A673 (cell line): ENCODE data around the gene FNDC3B. TPM values are rescaled to one million over a fixed set of nuclear protein-coding genes. Genes with fewer than 3 reads are reported as not detected.

Experiments
- BruUV-seq: library from RNA; stranded (reverse); fragments of 400-500 nt; replicated peaks from 2 replicates; lab custom pipeline; 2021; lab: Mats Ljungman, UMichigan
- CTCF ChIA-PET: fragments of 300-600 bp; sonication (Branson Sonifier 250); formaldehyde crosslinking; loops from one replicate; lab custom pipeline; 2022; ENCODE audit warnings: antibody characterized with exemption; lab: Charles Lee
- POLR2A ChIA-PET: fragments of 300-600 bp; sonication (Branson Sonifier 250); formaldehyde crosslinking; loops from one replicate; lab custom pipeline; 2022; ENCODE audit warnings: antibody characterized with exemption; ENCODE audit not compliant: low non-redundant PET; lab: Charles Lee
- DNase-seq: peaks from one replicate; pipeline ENCODE4 v3.0.0-alpha.2; 2015; ENCODE audit warnings: low spot score
- H3K27ac ChIP-seq: fragments of 200-600 bp; sonication (generic); 2 replicates; pipeline ENCODE4 v1.5.1; 2016; ENCODE audit warnings: mixed run types, low read depth, mild to moderate bottlenecking, mixed read lengths, antibody characterized with exemption, low read length; ENCODE audit not compliant: poor library complexity, severe bottlenecking
- H3K27me3 ChIP-seq: fragments of 200-600 bp; sonication (generic); replicated peaks from 2 replicates; pipeline ENCODE4 v1.6.1; 2017; ENCODE audit warnings: mixed run types, low read depth, mild to moderate bottlenecking, mixed read lengths, antibody characterized with exemption, low read length; ENCODE audit not compliant: insufficient read depth, poor library complexity
- H3K36me3 ChIP-seq: fragments of 200-600 bp; sonication (generic); 2 replicates; pipeline ENCODE4 v1.6.1; 2016; ENCODE audit warnings: mixed run types, mild to moderate bottlenecking, mixed read lengths, antibody characterized with exemption, low read length; ENCODE audit not compliant: insufficient read depth, poor library complexity, severe bottlenecking
- H3K4me1 ChIP-seq: fragments of 200-600 bp; sonication (generic); 2 replicates; pipeline ENCODE4 v1.6.1; 2017; ENCODE audit warnings: mixed run types, mild to moderate bottlenecking, mixed read lengths, antibody characterized with exemption, low read length; ENCODE audit not compliant: insufficient read depth, poor library complexity, severe bottlenecking
- H3K4me3 ChIP-seq: fragments of 200-600 bp; sonication (generic); 2 replicates; pipeline ENCODE4 v1.5.1; 2016; ENCODE audit warnings: low read depth, mixed run types, mild to moderate bottlenecking, mixed read lengths, low read length; ENCODE audit not compliant: poor library complexity, severe bottlenecking
- H3K9me3 ChIP-seq: fragments of 200-600 bp; sonication (generic); 2 replicates; pipeline ENCODE4 v1.6.1; 2016; ENCODE audit warnings: mixed run types, low read depth, mild to moderate bottlenecking, mixed read lengths, antibody characterized with exemption, low read length; ENCODE audit not compliant: poor library complexity, severe bottlenecking
- EZH2 ChIP-seq: fragments of 200-600 bp; sonication (generic); IDR thresholded peaks from 2 replicates; pipeline ENCODE4 v1.6.1; 2017; ENCODE audit warnings: borderline replicate concordance, low read depth, mild to moderate bottlenecking, mixed read lengths, antibody characterized with exemption, low read length; ENCODE audit not compliant: poor library complexity, severe bottlenecking
- intact Hi-C: fragments of 100-400 bp; cut with micrococcal nuclease; formaldehyde crosslinking; loops from one replicate; pipeline ENCODE4 v1.10.0; 2022; ENCODE audit not compliant: unreplicated experiment
- total RNA-seq: library from RNA; stranded (reverse); gene quantifications from 2 replicates; pipeline ENCODE4 v1.2.3, GENCODE V29; 2021
- TF ChIP-seq, protein P1 (sequence below): fragments of 300-800, 200-600 bp; sonication (generic); conservative IDR thresholded peaks from 2 replicates; pipeline ENCODE4 v1.5.1; 2017; ENCODE audit warnings: low read depth, mild to moderate bottlenecking, antibody characterized with exemption, low read length, moderate library complexity, mixed read lengths

FNDC3B gene
- total RNA-seq, 1 experiment from 2014 or later = 50.8 TPM

DNA sequence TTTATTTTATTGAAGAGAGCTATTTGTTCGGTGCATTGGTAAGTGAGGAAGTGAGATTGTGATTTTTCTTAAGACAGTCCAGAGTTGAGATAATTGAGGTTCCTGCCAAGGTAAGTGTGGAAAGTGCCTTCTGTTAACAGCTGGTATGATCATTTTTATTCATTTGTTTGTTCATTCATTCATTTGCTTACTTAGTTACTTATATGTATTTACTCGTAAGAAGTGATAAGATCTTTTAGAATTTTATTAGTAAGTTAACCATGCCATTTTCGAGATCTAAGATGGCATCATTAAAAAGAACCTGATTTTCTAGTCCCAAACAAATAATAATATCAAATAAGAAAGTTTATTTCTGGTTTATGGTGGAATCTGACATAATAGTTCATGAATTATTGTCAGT is 258.9 kb downstream of the FNDC3B start:
- H3K36me3 ChIP-seq = no peaks in the 10 kb centered on the region
- ChIA-PET CTCF (no interaction called here), POLR2A (no interaction called here)
- intact Hi-C loops = no loop called here
- no TSS peak for BruUV-seq
- no peaks in the 10 kb centered on the region for H3K27me3 ChIP-seq
- no peaks in the 10 kb centered on the region for H3K9me3 ChIP-seq
- no peak overlapping the region for H3K27ac ChIP-seq
- H3K4me1 ChIP-seq = peaks cover 6% of the 10 kb centered on the region
- TF ChIP-seq, protein P1, sequence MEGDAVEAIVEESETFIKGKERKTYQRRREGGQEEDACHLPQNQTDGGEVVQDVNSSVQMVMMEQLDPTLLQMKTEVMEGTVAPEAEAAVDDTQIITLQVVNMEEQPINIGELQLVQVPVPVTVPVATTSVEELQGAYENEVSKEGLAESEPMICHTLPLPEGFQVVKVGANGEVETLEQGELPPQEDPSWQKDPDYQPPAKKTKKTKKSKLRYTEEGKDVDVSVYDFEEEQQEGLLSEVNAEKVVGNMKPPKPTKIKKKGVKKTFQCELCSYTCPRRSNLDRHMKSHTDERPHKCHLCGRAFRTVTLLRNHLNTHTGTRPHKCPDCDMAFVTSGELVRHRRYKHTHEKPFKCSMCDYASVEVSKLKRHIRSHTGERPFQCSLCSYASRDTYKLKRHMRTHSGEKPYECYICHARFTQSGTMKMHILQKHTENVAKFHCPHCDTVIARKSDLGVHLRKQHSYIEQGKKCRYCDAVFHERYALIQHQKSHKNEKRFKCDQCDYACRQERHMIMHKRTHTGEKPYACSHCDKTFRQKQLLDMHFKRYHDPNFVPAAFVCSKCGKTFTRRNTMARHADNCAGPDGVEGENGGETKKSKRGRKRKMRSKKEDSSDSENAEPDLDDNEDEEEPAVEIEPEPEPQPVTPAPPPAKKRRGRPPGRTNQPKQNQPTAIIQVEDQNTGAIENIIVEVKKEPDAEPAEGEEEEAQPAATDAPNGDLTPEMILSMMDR = no peak
- TF ChIP-seq EZH2 = no peak
- DNase-seq = no peak
- no peak overlapping the region for H3K4me3 ChIP-seq

DNA sequence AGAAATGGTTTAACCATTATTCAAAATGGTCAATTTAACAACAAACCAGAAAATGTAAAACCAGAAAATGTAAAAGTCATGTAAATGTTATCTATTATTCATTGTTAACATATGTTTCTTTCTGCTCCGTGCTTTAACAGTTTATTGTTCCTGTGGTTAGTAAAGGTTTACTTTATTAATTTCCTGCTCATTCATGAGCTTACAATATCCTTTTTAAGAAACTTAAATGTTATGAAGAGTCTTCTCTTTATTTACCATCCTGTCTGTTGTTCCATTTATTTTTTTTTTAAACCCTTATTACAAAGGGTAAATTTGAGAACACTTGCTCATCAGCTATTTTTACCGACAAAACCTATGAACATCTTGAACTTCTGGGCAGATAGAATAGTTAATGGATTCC is 260.8 kb downstream of the FNDC3B start:
- Histone ChIP-seq H3K36me3 (no peaks in the 10 kb centered on the region), H3K9me3 (no peaks in the 10 kb centered on the region), H3K4me3 (no peak overlapping the region), H3K27me3 (no peaks in the 10 kb centered on the region), H3K4me1 (peaks cover 6% of the 10 kb centered on the region), H3K27ac (no peak overlapping the region)
- ChIA-PET CTCF (interaction anchor here (1.2 kb wide), 1 partner anchor 34 kb away, joined by 5 read pairs; no protein-coding TSS in a partner anchor), POLR2A (interaction anchor here (0.6 kb wide), 1 partner anchor 25 kb away, joined by 4 read pairs; no protein-coding TSS in a partner anchor)
- no TSS peak for BruUV-seq
- TF ChIP-seq EZH2 = no peak
- TF ChIP-seq, protein P1 = no peak
- DNase-seq = peak; percentile 28
- intact Hi-C loops = no loop called here

DNA sequence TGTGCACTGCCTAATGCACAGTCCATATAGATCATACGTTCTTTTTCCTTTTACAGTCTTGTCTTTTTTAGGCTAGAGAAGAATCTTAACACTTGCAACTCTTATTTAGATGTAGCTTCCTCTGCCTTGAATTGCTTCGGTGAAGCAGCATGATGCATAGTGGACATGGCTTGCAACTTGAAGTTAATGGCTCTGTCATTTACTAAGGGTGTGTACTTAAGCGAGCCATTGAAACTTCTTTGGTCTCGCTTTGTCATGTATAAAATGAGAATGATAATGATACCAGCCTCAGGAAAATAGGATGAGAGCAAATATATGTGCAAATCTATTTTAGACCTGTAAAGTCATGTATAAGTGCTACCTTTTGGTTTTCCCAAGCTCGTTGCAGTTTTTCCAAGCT is 261.5 kb downstream of the FNDC3B start:
- no peak for TF ChIP-seq EZH2
- TF ChIP-seq, protein P1 = no peak
- Histone ChIP-seq H3K27me3 (no peaks in the 10 kb centered on the region), H3K36me3 (no peaks in the 10 kb centered on the region), H3K4me1 (peaks cover 6% of the 10 kb centered on the region), H3K9me3 (no peaks in the 10 kb centered on the region), H3K27ac (no peak overlapping the region), H3K4me3 (no peak overlapping the region)
- POLR2A ChIA-PET = interaction anchor here (0.6 kb wide), 1 partner anchor 24 kb away, joined by 4 read pairs; no protein-coding TSS in a partner anchor
- intact Hi-C loops = no loop called here
- DNase-seq = no peak
- CTCF ChIA-PET = interaction anchor here (1.2 kb wide), 1 partner anchor 33 kb away, joined by 5 read pairs; no protein-coding TSS in a partner anchor
- no TSS peak for BruUV-seq
